T-helper 2 cell treated with Interferon-gamma antibody and Interleukin-4, amounts not matched to agents 5 μg/mL and 100 μg/mL, for 36 hours (primary cell): Measurements from ENCODE around the gene PTPN12.
"Not testable (repeated sequence)": the region's sequence is repeated elsewhere in the genome, so short reads cannot be mapped to it uniquely, and the experiment has no call there.

Experiments used
- DNase-seq: peaks from one replicate; pipeline ENCODE4 v3.0.0; 2021; ENCODE audit warnings: low spot score
- H3K27ac Mint-ChIP-seq: one replicate; pipeline ENCODE4 v1.8.0; 2021; ENCODE audit warnings: mild to moderate bottlenecking, mixed read lengths
- H3K27me3 Mint-ChIP-seq: one replicate; pipeline ENCODE4 v1.8.0; 2021; ENCODE audit warnings: low read depth, mixed read lengths
- H3K36me3 Mint-ChIP-seq: one replicate; pipeline ENCODE4 v1.8.0; 2021; ENCODE audit warnings: low read depth, mixed read lengths
- H3K4me1 Mint-ChIP-seq: one replicate; pipeline ENCODE4 v1.8.0; 2021; ENCODE audit warnings: low read depth, mixed read lengths
- H3K4me3 Mint-ChIP-seq: one replicate; pipeline ENCODE4 v1.8.0; 2022; ENCODE audit warnings: mild to moderate bottlenecking, moderate library complexity, mixed read lengths
- H3K9me3 Mint-ChIP-seq: one replicate; pipeline ENCODE4 v1.8.0; 2021; ENCODE audit warnings: mixed read lengths

PTPN12 gene

DNA sequence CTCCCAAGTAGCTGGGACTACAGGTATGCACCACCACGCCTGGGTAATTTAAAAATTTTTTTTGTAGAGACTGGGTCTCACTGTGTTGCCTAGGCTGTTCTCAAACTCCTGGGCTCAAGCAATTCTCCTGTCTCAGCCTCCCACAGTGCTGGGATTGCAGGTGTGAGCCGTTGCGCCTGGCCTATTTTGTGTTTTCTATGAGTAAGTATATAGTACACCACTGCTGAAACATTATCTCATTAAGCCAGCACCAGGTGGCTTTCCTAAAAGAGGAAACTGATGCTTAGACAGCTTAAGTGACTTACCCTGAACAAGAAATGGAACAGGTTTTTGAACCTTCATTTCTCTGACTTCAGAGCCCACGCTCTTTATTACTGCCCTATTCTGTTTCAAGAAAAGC, 7.8 kb upstream of the PTPN12 start:
- Mint-ChIP-seq H3K27ac (no peak overlapping the region), H3K4me3 (no peak overlapping the region), H3K4me1 (peaks cover 4% of the 10 kb centered on the region), H3K27me3 (peaks cover 16% of the 10 kb centered on the region), H3K9me3 (no peaks in the 10 kb centered on the region), H3K36me3 (no peaks in the 10 kb centered on the region)
- DNase-seq = no peak

DNA sequence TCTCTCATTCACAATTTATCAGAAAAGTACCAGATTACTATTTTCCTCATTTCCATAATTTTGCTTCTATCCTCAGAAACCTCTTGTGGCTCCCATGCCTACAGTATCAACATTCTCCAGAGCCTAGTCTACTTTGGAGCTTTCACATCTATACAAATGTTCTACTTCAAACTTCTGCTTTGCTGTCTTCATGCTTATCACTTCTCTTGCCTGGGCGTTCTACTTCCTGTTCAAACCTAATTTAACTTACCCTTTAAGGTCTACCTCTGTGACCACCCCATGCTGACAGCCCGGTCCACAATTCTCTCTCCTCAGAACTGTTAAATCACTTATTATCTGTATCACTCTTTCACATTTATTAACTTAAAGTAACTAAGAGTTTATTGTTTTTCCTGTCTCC, 6.1 kb upstream of the PTPN12 start:
- no peak overlapping the region for H3K27ac Mint-ChIP-seq

DNA sequence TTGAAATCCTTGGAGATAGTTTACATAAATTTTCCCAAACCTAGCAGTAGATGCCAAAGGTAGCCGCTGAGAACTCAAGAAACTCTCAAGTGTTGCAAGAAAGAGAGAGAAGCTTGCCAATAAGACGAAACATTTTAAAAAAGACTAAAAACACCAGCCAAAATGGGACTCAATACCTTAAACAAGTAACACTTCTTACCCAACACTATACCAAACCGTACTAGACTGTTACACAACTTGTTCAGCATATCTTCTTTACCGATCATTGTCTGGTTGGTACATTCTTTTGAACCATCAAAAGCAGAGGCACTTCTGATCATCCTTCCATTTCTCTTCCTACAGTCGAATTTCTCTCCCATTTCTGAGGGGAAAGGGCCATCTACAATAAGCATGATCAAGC, 4.8 kb upstream of the PTPN12 start:
- no peak overlapping the region for H3K27ac Mint-ChIP-seq
- no peaks in the 10 kb centered on the region for H3K9me3 Mint-ChIP-seq
- H3K36me3 Mint-ChIP-seq = no peaks in the 10 kb centered on the region
- DNase-seq = no peak
- H3K4me1 Mint-ChIP-seq = peaks cover 4% of the 10 kb centered on the region
- H3K27me3 Mint-ChIP-seq = peaks cover 11% of the 10 kb centered on the region
- no peak overlapping the region for H3K4me3 Mint-ChIP-seq

More for the DNA sequence above, 6.1 kb upstream of the PTPN12 start:
- Mint-ChIP-seq H3K4me3 (no peak overlapping the region), H3K9me3 (no peaks in the 10 kb centered on the region), H3K4me1 (peaks cover 4% of the 10 kb centered on the region), H3K36me3 (no peaks in the 10 kb centered on the region), H3K27me3 (peaks cover 13% of the 10 kb centered on the region)
- DNase-seq = no peak

DNA sequence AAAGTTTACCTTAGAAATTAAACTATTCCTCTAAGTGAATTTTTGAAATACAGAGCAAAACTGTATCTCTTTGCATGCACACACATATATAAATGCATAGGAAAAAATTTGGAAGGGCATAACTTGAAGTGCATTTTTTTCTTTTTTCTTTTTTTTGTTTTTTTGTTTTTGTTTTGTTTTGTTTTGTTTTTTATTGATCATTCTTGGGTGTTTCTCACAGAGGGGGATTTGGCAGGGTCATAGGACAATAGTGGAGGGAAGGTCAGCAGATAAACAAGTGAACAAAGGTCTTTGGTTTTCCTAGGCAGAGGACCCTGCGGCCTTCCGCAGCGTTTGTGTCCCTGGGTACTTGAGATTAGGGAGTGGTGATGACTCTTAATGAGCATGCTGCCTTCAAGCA, 4.4 kb upstream of the PTPN12 start:
- H3K9me3 Mint-ChIP-seq = not testable (repeated sequence)

DNA sequence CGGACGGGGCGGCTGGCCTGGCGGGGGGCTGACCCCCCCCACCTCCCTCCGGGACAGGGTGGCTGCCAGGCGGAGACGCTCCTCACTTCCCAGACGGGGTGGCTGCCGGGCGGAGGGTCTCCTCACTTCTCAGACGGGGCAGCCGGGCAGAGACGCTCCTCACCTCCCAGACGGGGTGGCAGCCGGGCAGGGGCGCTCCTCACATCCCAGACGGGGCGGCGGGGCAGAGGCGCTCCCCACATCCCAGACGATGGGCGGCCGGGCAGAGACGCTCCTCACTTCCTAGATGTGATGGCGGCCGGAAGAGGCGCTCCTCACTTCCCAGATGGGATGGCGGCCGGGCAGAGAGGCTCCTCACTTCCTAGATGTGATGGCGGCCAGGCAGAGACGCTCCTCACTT, 3.0 kb upstream of the PTPN12 start:
- DNase-seq, H3K9me3 Mint-ChIP-seq, H3K36me3 Mint-ChIP-seq, H3K4me3 Mint-ChIP-seq, H3K27ac Mint-ChIP-seq, H3K4me1 Mint-ChIP-seq: not testable (repeated sequence)
- H3K27me3 Mint-ChIP-seq = peaks cover 12% of the 10 kb centered on the region

More for the DNA sequence above, 4.4 kb upstream of the PTPN12 start:
- not testable (repeated sequence) for DNase-seq, H3K4me3 Mint-ChIP-seq, H3K27ac Mint-ChIP-seq, H3K36me3 Mint-ChIP-seq, H3K4me1 Mint-ChIP-seq
- H3K27me3 Mint-ChIP-seq = peaks cover 11% of the 10 kb centered on the region

DNA sequence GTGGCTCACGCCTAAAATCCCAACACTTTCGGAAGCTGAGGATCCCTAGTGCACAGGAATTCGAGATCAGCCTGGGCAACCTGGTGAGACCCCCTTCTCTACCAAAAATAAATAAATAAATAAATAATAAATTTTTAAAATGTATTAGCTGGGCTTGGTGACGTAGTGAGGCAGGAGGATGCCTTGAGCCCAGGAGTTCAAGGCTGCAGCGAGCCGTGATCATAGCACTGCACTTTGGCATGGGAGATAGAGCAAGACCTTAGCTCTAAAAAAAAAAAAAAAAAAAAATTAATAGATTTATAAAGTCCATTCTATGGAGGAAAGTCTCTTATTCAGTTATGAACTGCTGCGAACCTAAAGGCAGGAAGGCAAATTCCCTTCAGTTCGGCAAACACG, 1.1 kb upstream of the PTPN12 start:
- Mint-ChIP-seq H3K9me3 (no peaks in the 10 kb centered on the region), H3K4me3 (peak overlapping the region; percentile 97), H3K27me3 (peaks cover 14% of the 10 kb centered on the region), H3K4me1 (peaks cover 7% of the 10 kb centered on the region), H3K36me3 (no peaks in the 10 kb centered on the region), H3K27ac (peak overlapping the region; percentile 88)
- no peak for DNase-seq

DNA sequence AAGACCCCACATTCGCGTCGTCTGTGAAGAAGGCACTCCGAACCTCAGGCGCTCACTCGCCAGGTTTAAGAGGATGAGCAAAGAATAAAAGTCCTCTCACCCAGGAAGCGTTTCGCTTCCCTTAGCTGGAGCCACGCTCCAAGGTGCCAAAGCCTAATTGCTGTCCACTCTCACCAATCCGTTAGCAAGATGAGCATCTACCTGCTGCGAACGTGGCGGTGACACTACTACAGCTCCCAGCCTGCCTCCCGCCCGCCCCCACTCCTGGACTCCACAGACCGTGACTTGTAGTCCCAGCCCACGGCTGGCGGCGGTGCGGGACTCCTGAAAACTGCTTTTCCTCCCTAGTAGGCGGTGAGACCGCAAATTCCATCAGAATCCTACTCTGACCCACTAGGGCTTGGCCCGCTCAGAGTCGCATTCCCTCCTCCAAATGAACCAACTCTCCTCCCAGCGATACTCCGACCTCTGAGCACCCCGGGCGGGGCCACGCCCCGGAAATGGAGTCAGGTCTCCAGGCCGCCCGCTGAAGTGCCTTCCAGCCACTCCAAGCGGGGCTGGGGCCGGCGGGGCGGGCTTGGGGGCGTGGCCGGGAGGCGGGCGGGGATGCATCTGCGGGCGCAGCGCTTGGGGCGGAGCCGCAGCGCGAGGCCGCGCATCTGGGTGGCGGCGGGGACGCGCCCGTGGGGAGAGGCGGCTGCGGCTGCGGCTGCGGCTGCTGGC, 521 bp upstream of the PTPN12 start:
- H3K27ac Mint-ChIP-seq = peak overlapping the region; percentile 88
- DNase-seq = peak; percentile 95
- H3K4me3 Mint-ChIP-seq = peak overlapping the region; percentile 97
- peaks cover 14% of the 10 kb centered on the region for H3K27me3 Mint-ChIP-seq
- H3K36me3 Mint-ChIP-seq = no peaks in the 10 kb centered on the region
- no peaks in the 10 kb centered on the region for H3K9me3 Mint-ChIP-seq
- peaks cover 5% of the 10 kb centered on the region for H3K4me1 Mint-ChIP-seq

DNA sequence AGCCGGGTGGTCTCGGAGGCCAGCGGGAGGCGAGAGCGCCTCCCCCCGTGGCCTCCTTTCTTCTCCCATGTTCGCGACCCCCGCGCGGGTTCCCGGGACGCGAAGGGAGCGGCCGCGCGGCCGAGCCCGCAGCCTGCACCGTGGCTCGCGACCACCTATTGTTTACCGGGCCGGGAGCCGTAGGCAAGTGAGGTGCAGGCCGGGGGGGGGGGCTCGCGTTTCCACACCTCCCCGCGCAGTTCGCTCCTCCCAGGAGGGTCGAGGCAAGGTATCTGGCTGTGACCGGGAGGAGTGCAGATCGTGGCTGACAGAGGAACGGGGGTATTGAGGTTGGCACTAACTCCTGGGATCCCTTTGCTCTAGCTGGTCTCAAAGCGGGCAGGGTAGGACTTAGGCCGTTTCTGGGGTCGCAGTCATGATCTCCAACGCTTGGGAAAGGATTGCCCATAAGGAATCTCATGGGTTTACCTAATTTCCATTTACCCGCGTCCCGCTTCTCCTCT, 734 bp downstream of the PTPN12 start:
- H3K36me3 Mint-ChIP-seq = no peaks in the 10 kb centered on the region
- peaks cover 9% of the 10 kb centered on the region for H3K4me1 Mint-ChIP-seq
- peak overlapping the region; percentile 84 for H3K4me3 Mint-ChIP-seq
- H3K27me3 Mint-ChIP-seq = peaks cover 12% of the 10 kb centered on the region
- DNase-seq = peak; percentile 13
- no peaks in the 10 kb centered on the region for H3K9me3 Mint-ChIP-seq
- peak overlapping the region; percentile 49 for H3K27ac Mint-ChIP-seq

DNA sequence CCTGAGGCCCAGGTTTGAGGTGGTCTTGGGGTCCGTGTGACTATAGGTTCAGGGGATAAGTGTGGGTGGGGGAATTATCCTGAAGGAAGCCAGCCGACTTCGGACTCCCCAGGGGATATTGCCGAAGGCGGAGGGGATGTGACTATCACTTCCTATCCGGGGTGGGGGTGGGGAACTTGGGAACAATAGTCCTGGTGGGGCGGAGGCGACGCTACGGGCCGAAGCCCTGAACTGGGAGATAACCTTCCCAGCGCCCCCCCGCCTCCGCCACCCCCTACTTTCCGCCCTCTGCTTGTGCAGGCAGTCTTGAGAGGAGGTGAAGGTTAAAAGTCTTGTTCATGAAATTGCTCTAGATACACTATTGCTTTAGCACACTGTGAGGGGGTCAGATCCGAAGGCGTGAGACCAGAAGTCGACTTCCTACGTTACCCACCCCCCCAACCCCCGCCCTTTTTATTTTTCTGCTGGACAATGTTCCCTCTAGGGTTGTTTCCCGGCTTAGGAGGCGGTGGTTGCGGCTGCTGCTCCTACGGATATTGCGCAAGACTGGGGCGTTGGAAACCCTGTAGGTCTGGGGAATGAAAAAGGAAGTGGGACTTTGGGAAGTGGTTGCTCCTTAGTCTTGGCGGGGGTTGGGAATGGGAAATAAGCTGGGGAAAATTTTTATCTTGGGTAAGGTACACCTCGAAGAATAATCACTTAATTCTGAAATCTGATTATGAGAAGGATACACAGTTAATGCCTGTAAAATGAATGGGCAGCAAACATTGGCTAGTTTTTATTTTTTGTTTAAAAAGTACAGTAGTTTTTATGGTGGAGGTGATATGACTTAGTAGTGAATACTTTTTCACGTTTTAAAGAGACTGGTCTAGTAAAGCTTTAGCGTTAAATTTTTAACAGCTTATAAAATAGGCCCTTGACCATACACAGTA, 1.5 kb downstream of the PTPN12 start:
- DNase-seq = no peak
- H3K36me3 Mint-ChIP-seq = no peaks in the 10 kb centered on the region
- peak overlapping the region; percentile 49 for H3K27ac Mint-ChIP-seq
- H3K27me3 Mint-ChIP-seq = peaks cover 12% of the 10 kb centered on the region
- H3K9me3 Mint-ChIP-seq = no peaks in the 10 kb centered on the region
- peaks cover 12% of the 10 kb centered on the region for H3K4me1 Mint-ChIP-seq
- peak overlapping the region; percentile 84 for H3K4me3 Mint-ChIP-seq

DNA sequence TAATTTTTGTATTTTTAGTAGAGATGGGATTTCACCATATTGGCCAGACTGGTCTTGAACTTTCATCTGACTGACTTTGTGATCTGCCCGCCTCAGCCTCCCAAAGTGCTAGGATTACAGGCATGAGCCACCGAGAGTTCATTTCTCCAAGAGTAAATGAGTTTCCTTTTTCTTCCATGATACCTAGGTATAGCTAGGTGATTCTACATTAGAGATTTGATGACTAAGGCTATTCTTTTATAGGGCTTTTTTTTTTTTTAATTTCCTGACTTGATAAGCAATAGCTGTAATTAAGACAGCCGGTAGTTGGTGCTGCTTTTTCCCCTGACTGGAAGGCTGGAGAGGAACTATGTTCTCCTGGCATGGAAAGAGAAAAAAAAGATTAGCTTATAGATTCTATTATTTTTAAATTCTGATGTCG, 3.3 kb downstream of the PTPN12 start:
- no peak for DNase-seq
- H3K36me3 Mint-ChIP-seq = no peaks in the 10 kb centered on the region
- peaks cover 18% of the 10 kb centered on the region for H3K4me1 Mint-ChIP-seq
- H3K27ac Mint-ChIP-seq = no peak overlapping the region
- H3K27me3 Mint-ChIP-seq = peaks cover 12% of the 10 kb centered on the region
- H3K9me3 Mint-ChIP-seq = no peaks in the 10 kb centered on the region
- H3K4me3 Mint-ChIP-seq = no peak overlapping the region

DNA sequence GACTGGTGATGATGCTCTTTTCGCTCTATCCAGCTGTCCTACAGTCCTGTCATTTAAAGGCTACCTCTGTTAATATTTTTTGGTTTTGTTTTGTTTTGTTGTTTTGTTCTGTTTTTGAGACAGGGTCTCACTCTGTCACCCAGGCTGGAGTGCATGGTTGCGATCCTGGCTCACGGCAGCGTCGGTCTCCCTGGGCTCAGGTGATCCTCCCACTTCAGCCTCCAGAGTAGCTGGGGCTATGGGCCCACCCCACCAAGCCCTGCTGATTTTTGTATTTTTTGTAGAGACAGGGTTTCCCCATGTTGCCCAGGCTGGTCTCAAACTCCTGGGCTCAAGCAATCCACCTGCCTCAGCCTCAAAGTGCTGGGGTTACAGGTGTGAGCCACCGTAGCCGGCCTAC, 3.9 kb downstream of the PTPN12 start:
- H3K9me3 Mint-ChIP-seq, H3K4me3 Mint-ChIP-seq, H3K27ac Mint-ChIP-seq, DNase-seq, H3K36me3 Mint-ChIP-seq: not testable (repeated sequence)
- peaks cover 18% of the 10 kb centered on the region for H3K4me1 Mint-ChIP-seq
- H3K27me3 Mint-ChIP-seq = peaks cover 12% of the 10 kb centered on the region

DNA sequence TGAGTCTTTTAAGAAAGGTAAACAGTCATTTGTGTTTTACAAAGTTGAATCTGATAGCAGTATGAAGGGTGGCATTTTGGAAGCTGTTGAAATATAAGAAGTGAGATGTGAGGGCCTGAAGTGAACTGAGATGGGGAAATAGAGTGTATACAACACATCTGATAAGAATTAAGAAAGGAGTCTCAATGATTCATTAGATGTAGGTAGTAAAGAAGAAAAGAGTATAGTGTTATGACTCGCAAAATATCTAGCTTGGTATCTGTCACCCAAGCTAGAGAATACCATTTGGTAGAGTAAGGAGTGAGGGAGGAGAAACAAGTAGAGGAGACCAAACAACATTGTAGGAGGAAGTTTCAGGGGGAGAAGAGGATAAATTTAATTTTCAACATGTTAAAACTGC, 5.3 kb downstream of the PTPN12 start:
- no peak overlapping the region for H3K27ac Mint-ChIP-seq
- H3K4me1 Mint-ChIP-seq = peaks cover 18% of the 10 kb centered on the region
- peaks cover 12% of the 10 kb centered on the region for H3K27me3 Mint-ChIP-seq
- H3K4me3 Mint-ChIP-seq = no peak overlapping the region
- DNase-seq = no peak
- no peaks in the 10 kb centered on the region for H3K36me3 Mint-ChIP-seq
- no peaks in the 10 kb centered on the region for H3K9me3 Mint-ChIP-seq

DNA sequence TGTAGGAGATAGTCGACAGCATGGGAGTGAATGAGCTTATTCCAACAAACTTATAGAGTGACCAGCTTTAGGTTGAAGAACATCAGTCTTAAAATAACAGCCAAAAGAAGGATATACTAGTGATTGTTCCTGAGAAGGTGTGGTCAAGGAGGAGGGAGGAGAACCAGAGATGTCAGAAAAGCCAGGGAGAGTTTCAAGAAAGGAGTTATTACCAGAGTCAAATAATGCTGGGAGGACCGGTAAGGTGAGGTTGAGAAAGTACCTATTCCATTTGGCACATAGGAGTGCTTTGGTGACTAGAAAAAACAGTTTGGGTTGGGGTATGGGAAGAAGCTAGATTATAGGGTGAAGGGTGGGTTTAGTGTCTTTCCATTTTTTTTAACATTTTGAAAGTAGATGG, 5.8 kb downstream of the PTPN12 start:
- Mint-ChIP-seq H3K4me1 (peaks cover 18% of the 10 kb centered on the region), H3K9me3 (no peaks in the 10 kb centered on the region), H3K4me3 (no peak overlapping the region), H3K27ac (no peak overlapping the region), H3K27me3 (peaks cover 11% of the 10 kb centered on the region), H3K36me3 (no peaks in the 10 kb centered on the region)
- DNase-seq = no peak

DNA sequence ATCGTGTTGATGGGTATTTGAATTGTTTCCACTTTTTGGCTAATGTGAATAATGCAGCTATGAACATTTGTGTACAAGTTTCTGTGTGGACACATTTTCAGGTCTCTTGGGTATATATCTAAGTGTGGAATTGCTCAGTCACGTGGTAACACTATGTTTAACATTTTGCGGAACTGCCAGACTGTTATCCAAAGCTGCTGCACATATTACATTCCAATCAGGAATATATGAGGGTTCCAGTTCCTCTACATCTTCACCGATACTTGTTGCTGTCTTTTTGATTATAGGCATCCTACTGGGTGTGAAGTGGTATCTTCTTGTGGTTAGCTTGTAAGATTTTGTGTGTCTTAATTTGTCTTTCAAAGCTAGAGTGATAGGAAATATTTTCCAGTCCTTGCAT, 6.8 kb downstream of the PTPN12 start:
- Mint-ChIP-seq H3K36me3 (no peaks in the 10 kb centered on the region), H3K27ac (no peak overlapping the region), H3K9me3 (no peaks in the 10 kb centered on the region), H3K27me3 (peaks cover 2% of the 10 kb centered on the region), H3K4me1 (peaks cover 17% of the 10 kb centered on the region), H3K4me3 (no peak overlapping the region)
- no peak for DNase-seq
